HG03460 (cell line): ENCODE results near the gene GUSB.
"Not testable (repeated sequence)": the region's sequence is repeated elsewhere in the genome, so short reads cannot be mapped to it uniquely, and the experiment has no call there.

ENCODE experiments used
- ATAC-seq: cut with Tn5 transposase; IDR thresholded peaks from one replicate; pipeline ENCODE4 v1.9.1; 2021; ENCODE audit not compliant: unreplicated experiment

The GUSB gene

DNA sequence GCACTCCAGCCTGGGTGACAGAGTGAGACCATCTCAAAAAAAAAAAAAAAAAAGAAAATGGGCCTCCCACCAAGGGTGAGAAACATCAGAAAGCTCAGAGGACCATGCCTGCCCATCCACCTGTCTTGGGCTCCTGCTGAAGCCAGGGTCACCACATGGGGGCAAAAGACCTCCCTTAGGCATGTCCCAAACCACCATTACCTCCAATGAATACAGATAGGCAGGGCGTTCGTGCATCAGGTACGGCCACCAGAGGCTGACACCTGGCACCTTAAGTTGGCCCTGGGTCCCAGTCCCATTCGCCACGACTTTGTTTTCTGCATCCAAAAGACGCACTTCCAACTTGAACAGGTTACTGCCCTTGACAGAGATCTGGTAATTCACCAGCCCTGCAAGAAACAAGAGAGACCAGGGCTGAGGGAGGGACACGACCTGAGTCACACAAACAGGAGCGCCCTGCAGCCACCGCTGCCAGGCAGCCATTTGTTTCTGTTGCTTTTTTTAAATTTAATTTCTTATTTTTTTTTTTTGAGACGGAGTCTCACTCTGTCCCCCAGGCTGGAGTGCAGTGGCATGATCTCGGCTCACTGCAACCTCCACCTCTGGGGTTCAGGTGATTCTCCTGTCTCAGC is 6.1 kb downstream of the GUSB start:
- ATAC-seq = no peak

GRCh38 chr7:65974876-65975275 is 7.1 kb downstream of the GUSB start:
- ATAC-seq = no peak

- no peak for ATAC-seq
These were observed 7.7 kb downstream of the GUSB start for GRCh38 chr7:65974191-65974801.

DNA sequence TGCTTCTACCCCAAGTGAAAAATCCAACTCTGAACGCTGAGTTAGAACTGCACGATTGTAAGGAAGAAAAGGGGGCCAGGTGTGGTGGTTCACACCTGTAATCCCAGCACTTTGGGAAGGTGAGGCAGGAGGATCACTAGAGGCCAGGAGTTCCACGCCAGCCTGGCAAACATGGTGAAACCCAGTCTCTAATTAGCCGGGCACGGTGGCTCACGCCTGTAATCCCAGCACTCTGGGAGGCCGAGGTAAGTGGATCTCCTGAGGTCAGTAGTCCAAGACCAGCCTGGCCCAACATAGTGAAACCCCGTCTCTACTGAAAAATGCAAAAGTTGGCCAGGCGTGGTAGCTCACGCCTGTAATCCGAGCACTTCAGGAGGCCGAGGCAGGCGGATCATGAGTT is 9.0 kb downstream of the GUSB start:
- no peak for ATAC-seq

GRCh38 chr7:65971021-65971420 is 11.0 kb downstream of the GUSB start:
- ATAC-seq = no peak

DNA sequence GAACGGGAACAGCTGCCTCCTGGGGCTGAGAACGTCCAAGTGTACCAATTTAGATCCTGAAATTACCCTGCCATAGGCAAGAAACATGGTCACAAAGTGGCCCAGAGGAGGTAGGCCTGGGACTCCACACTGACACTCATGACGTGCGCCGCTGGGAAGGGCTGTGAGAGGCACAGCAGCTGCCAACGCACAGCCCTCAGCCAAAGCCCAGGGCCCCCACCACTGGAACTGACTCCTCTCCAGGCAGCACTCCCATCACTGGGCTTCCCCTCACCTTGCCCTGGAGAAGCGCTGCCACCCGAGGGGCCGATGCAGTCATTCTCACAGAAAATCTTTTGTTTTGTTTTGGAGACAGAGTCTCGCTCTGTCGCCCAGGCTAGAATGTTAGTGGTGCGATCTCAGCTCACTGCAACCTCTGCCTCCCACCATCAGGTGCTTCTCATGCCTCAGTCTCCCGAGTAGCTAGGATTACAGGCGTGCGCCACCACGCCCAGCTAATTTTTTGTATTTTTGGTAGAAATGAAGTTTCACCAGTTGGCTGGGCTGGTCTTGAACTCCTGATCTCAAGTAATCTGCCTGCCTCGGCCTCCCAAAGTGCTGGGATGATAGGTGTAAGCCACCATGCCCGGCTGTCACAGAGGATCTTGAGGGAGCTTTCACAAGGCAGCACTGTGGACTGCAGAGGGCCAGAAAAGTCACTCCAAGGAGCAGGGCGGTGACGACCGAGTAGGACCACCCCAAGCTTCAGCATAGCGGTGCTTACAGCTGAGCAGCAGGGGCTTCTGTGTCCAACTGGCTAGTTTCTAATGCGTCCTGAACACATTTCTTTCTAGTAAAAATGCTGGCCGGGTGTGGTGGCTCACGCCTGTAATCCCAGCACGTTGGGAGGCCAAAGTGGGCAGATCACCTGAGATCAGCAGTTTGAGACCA is 13.5 kb downstream of the GUSB start:
- no peak for ATAC-seq

DNA sequence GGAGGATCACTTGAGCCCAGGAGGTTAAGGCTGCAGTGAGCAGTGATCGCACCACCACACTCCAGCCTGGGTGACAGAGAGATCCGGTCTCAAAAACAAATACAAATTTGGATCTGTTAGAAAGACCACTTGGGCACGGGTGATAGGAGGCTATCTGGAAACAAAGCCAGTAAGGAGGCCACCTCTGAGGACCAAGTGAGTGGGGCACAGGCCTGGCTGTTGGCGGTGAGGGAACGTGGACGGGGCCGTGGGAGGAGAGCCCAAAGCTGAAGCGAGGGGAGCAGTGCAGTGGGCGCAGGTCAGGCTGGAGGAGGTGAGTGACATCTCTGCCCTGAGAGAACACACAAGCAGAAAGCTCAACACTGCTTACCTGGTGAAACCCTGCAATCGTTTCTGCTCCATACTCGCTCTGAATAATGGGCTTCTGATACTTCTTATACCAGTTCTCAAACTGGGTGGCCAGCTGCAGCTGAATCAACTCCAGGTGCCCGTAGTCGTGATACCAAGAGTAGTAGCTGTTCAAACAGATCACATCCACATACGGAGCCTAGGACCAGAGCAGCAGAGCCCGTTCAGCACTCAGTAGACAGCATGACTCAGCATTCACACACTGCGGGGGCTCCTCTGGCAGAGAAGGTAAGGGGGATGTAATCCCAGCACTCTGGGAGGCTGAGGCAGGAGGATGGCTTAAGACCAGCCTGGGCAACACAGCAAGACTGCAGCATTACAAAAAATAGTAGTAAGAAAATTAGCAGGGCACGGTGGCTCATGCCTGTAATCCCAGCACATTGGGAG is 14.5 kb downstream of the GUSB start:
- ATAC-seq = no peak

DNA sequence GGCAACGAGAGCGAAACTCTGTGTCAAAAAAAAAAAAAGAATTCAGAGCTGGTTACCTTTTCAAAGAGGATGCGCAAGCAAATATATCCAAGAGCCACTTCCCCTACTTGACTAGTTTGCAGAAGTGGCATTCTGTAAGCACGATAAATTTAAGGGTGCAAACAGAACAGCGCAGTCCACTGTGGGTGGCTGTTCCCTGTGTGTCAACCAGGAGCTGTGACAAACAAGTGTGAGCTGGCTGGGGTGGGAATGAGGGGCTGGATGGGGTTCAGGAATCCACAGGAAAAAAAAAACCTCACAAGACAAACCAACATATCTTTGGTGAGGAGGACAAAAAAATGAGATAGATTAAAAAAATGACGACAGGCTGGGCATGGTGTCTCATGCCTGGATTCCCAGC is 15.9 kb downstream of the GUSB start:
- ATAC-seq = no peak

- ATAC-seq = not testable (repeated sequence)
These were observed 17.3 kb downstream of the GUSB start for GRCh38 chr7:65964671-65965070.

GRCh38 chr7:65962033-65962432 is 20.0 kb downstream of the GUSB start:
- ATAC-seq = no peak

DNA sequence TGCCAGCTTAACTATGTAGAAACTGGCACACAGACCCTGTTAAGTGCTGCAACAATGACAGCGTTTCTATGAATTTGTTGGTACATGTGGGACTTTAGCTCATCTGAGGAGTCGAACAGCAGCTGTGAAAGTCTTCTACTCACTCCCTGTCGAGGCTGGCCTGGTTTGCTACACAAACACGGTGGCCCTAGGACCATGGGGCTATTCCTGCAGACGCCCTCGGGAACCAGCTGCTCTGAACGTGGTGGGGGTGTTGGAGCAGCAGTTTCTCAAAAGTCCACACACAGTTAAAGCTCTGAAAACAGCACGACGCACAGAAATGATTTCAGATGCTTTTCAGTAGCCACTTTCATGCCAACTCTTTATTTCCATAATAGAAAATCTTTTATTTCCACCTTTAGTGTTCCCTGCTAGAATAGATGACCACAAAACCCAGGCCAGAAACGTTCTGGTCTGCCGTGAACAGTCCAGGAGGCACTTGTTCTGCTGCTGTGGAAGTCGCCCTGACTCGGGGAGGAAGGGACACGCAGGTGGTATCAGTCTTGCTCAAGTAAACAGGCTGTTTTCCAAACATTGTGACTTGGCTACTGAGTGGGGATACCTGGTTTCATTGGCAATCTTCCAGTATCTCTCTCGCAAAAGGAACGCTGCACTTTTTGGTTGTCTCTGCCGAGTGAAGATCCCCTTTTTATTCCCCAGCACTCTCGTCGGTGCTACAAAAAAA is 21.5 kb downstream of the GUSB start:
- ATAC-seq = no peak

DNA sequence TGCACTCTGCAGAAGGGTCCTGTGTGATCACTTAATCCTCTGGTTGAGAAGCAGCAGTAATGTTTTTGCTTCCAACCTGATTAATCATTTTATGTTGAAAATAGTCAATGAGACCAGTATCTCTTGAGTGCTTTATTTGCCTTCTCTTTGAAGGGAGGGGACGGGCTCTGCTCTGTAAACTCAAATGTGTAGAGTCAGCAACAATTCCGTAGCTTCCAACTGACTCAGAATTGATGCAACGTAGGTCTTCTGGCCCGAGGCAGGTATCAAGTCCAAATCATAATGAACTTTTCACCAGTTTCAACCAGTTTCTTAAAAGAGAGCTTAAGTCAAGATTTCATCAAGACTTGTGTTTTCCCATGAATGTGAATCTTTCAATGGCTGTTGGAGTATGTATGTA is 26.3 kb downstream of the GUSB start:
- ATAC-seq = no peak

- ATAC-seq = no peak
These were observed 28.0 kb downstream of the GUSB start for GRCh38 chr7:65953890-65954450.

DNA sequence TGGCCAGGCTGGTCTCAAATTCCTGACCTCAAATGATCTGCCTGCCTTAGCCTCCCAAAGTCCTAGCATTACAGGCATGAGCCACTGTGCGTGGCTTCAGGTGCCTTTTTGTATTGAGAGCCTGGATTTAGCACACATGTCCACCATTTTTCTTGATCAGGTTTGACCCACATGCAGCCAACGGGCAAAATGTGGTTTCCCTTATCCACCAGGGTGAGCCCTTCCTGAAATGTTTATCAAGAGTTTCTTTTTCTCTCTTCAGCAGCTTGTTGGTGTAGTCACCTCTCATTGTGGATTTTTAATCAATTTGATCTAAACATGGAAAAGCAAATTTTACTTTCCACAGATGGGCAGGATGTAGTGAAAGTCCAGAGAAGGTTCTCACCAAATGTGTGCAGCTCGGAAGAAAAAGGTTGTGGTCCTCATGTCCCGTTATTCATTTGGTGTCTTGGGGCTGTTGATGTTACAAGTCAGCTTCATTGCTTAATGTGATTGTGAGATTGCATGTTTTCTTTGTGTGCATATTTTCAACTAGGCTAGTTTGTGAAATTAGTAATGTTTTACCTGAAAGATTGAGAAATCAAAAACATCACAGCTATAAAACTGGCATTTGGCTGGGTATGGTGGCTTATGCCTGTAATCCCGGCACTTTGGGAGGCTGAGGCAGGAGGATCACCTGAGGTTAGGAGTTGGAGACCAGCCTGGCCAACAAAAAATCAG is 28.9 kb downstream of the GUSB start:
- no peak for ATAC-seq

DNA sequence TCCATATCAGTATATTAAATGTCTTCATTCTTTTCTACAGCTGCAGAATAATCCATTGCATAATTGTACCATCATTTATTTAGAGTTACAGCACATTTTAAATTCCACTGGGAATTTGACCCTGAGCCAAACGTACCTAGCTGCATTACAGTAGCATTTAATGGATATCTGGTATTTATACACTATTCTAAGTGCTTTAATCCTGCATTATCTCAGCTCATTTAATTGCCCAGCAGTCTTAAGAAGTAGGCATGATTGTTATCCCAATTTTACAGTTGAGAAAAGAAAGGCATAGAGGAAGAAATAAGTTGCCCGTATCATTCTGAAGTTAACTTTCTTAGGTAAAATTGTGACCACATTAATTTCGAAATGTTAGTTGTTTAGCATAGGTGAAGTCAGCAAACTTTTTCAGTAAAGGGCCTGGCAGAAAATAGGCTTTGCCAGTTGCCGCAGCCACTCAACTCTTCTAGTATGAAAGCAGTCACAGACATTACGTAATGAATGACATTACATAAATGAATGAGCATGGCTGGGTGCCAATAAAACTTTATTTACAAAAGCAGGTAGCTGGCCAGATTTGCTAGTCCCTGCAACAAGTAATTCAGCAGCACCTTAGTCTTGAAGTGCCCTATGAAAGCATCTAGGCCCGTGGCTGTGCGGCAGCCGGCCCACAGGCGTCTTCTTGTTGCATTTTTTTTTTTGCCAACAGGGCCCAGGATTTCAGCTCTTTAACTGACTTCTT is 30.0 kb downstream of the GUSB start:
- no peak for ATAC-seq

GRCh38 chr7:65946904-65947303 is 35.1 kb downstream of the GUSB start:
- no peak for ATAC-seq

DNA sequence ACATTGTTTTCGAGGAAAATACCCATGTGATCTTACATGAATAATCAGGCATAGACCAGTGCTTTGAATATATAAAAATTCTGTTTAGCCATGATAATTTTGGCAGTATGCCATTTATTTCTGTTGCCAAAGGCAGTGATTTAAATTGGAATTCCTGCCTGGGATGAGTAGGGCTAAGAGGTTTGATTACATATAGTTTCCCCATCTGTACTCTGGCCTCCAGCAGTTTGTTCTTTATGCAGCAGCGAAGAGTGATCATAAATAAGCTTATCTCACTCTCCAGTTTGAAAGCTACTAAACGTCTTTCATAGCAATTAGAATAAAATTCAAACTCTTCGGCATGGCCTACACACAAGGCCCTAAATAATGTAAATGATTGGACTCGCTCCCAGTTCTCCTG is 36.2 kb downstream of the GUSB start:
- not testable (repeated sequence) for ATAC-seq

GRCh38 chr7:65938336-65938895 is 43.6 kb downstream of the GUSB start:
- no peak for ATAC-seq

DNA sequence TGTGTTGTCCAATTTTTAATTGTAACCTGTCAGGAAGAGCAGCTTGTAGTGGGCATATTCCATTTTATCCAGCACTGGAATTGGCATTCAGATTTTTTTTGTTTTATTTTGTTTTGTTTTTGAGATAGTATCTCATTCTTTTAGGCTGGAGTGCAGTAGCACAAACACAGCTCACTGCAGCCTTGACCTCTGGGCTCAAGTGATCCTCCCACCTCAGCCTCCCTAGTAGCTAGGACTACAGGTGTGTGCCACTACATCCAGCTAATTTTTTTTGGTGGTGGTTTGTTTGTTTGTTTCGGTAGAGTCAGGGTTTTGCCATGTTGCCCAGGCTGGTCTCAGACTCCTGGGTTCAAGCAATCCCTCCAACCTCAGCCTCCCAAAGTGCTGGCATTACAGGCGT is 44.7 kb downstream of the GUSB start:
- no peak for ATAC-seq
